Activated CD8-positive, alpha-beta memory T cell treated with anti-CD3 and anti-CD28 coated beads, Interleukin-2, amount 50 U/mL, for 1 hour (primary cell): ENCODE measurements around the gene SLC34A2.

ENCODE experiments used
- DNase-seq: peaks from one replicate; pipeline ENCODE4 v3.0.0-alpha.2; 2020; ENCODE audit errors: extremely low read depth

The SLC34A2 gene

GRCh38 chr4:25727711-25728493, 72.3 kb downstream of the SLC34A2 start:
- no peak for DNase-seq
